ENCODE data around the gene MRPS9.

MRPS9 gene

GRCh38 chr2:105039559-105039958 lies 1.7 kb downstream of the MRPS9 start:
- TF ChIP-seq, protein P1, sequence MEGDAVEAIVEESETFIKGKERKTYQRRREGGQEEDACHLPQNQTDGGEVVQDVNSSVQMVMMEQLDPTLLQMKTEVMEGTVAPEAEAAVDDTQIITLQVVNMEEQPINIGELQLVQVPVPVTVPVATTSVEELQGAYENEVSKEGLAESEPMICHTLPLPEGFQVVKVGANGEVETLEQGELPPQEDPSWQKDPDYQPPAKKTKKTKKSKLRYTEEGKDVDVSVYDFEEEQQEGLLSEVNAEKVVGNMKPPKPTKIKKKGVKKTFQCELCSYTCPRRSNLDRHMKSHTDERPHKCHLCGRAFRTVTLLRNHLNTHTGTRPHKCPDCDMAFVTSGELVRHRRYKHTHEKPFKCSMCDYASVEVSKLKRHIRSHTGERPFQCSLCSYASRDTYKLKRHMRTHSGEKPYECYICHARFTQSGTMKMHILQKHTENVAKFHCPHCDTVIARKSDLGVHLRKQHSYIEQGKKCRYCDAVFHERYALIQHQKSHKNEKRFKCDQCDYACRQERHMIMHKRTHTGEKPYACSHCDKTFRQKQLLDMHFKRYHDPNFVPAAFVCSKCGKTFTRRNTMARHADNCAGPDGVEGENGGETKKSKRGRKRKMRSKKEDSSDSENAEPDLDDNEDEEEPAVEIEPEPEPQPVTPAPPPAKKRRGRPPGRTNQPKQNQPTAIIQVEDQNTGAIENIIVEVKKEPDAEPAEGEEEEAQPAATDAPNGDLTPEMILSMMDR (IDR thresholded peaks at IDR 0.05; ENCODE audit: borderline replicate concordance, control extremely low read depth, extremely low read depth, insufficient read depth, missing control alignments), result no peak
- in situ Hi-C loops (cut with MboI; ENCODE audit: low sequenced_read_pairs, unreplicated experiment), result no loop called here
- no peak for DNase-seq (ENCODE audit: low spot score)

DNA sequence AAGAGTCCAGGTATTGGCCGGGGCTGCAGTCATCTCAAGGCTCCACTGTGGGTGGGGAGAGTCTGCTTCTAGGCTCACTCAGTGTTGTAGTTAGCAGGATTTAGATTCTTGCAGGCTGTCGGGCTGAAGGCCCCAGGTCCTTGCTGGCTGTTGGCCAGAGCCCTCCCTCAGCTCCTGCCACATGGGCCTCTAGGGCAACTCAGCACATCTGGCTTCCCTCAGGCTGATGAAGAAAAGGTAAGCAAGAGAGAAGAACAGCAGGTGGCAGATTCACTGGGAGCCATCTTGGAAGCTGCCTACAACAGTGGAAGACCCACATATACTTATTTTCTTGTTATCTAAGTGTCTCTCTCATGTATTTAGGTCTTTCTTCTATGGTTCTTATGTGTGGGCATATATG lies 4.3 kb downstream of the MRPS9 start:
- no peak for DNase-seq (ENCODE audit: low spot score)
- TF ChIP-seq, protein P1 (IDR thresholded peaks at IDR 0.05; ENCODE audit: borderline replicate concordance, control extremely low read depth, extremely low read depth, insufficient read depth, missing control alignments), result no peak
- in situ Hi-C loops (cut with MboI; ENCODE audit: low sequenced_read_pairs, unreplicated experiment), result no loop called here

DNA sequence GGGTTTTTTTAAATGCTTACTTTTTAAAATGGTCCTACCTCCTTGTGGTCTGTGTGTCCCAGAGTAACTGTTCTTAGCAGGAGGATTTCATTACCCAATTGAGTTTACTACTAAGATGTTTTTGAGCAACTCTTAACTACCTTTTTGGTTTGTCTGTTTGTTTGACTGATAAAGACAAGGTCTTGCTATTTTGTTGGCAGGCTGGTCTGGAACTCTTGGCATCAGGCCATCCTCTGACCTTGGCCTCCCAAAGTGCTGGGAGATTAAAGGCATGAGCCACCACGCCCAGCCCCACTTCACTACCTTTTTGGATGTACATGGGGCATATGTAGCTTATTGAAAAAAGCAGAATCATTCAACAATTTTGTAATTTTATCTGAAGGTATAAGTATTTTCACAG lies 14.9 kb downstream of the MRPS9 start:
- TF ChIP-seq, protein P1 (IDR thresholded peaks at IDR 0.05; ENCODE audit: borderline replicate concordance, control extremely low read depth, extremely low read depth, insufficient read depth, missing control alignments), result no peak
- in situ Hi-C loops (cut with MboI; ENCODE audit: low sequenced_read_pairs, unreplicated experiment), result no loop called here
- DNase-seq (ENCODE audit: low spot score), result no peak

DNA sequence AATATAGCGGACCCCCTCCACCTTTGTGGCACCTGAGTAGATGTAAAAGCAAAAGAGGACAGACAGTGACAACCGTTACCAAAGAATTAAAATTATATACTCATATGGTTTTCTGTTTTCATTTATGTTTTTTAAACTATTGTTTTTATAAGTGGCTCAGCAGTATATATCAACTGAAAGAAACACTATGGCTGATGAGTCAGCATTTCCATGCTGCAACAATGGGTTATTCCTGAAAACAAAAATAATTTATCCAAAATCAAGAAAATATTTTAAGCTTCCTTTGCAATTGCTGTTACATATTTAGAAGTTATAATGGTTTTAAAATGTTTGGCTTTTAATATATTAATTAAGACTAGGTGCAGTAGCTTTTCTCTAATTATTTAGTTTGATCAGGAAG lies 17.7 kb downstream of the MRPS9 start:
- no peak for DNase-seq (ENCODE audit: low spot score)
- in situ Hi-C loops (cut with MboI; ENCODE audit: low sequenced_read_pairs, unreplicated experiment), result no loop called here
- TF ChIP-seq, protein P1 (IDR thresholded peaks at IDR 0.05; ENCODE audit: borderline replicate concordance, control extremely low read depth, extremely low read depth, insufficient read depth, missing control alignments), result no peak

DNA sequence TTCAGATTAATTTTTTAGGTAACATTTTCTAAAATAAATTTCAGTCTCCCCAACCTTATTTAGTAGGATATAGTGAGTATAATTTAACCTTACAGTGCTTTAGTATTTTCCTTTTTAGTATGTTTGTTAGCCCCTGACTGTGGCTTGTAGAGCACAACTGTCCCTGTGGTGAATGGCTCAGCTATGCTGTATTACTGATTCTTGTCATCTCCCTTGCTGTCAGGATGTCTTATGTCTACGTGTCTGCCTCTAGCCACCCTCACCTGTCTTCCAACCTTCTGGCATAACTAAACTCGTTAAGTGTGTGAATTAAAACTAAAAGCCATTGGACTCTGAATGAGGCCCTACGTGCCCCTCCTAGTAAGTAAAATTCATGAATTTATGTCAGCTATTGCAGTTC lies 18.4 kb downstream of the MRPS9 start:
- no peak for DNase-seq (ENCODE audit: low spot score)
- TF ChIP-seq, protein P1 (IDR thresholded peaks at IDR 0.05; ENCODE audit: borderline replicate concordance, control extremely low read depth, extremely low read depth, insufficient read depth, missing control alignments), result no peak
- in situ Hi-C loops (cut with MboI; ENCODE audit: low sequenced_read_pairs, unreplicated experiment), result no loop called here

DNA sequence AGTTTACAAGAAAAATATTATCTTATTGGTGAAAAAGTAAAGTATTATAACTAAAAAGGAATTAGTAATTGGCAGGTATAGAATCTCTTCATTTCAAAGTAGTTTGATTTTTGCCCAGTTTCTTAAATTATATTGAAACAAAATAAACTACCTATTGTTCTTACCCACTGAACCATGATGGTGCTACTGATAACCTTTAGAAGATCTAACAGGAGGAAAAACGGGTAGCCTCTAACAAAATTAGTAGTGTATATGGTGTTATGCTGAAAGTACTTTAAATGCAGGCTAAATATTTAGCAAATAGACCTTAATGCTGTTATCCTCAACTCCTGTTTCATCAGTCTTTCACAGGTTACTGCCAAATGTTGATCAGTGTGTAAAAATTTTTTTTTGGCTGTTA lies 19.1 kb downstream of the MRPS9 start:
- no peak for DNase-seq (ENCODE audit: low spot score)
- in situ Hi-C loops (cut with MboI; ENCODE audit: low sequenced_read_pairs, unreplicated experiment), result no loop called here
- TF ChIP-seq, protein P1 (IDR thresholded peaks at IDR 0.05; ENCODE audit: borderline replicate concordance, control extremely low read depth, extremely low read depth, insufficient read depth, missing control alignments), result no peak

- in situ Hi-C loops (cut with MboI; ENCODE audit: low sequenced_read_pairs, unreplicated experiment), result no loop called here
- TF ChIP-seq, protein P1 (IDR thresholded peaks at IDR 0.05; ENCODE audit: borderline replicate concordance, control extremely low read depth, extremely low read depth, insufficient read depth, missing control alignments), result no peak
- DNase-seq (ENCODE audit: low spot score), result no peak
Observed at GRCh38 chr2:105061560-105061959, 23.7 kb downstream of the MRPS9 start.

All from GM13976 (cell line).